WI38 (cell line): ENCODE data around the gene ARL15.

ENCODE experiments used
- H3K4me3 ChIP-seq: 2 replicates; pipeline ENCODE4 v1.5.1; 2011; ENCODE audit warnings: low read depth, mild to moderate bottlenecking, control low read depth, low read length
- TF ChIP-seq, protein P1 (sequence below): IDR thresholded peaks from 2 replicates; pipeline ENCODE4 v1.5.1; 2012; ENCODE audit warnings: low read depth, mild to moderate bottlenecking, control low read depth, low read length

The ARL15 gene

DNA sequence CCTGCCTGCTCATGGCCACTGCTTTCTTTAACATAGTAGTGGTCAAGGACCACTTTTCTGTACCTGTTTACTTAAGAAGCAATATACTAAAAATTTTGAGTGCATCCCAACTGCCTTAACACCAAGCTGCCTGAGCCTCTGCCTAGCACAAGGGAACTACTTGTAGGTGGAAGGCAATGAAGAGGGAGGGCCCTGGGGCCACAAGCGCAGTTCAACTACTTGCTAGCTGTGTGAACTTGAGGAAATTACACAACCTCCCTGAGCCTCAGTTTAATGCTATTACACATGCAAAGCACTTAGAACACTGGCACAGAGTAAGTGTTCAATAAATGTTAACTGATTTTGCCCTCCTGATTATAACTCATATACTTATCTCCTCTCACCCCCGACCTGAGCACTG, 6.3 kb downstream of the ARL15 start:
- TF ChIP-seq, protein P1, sequence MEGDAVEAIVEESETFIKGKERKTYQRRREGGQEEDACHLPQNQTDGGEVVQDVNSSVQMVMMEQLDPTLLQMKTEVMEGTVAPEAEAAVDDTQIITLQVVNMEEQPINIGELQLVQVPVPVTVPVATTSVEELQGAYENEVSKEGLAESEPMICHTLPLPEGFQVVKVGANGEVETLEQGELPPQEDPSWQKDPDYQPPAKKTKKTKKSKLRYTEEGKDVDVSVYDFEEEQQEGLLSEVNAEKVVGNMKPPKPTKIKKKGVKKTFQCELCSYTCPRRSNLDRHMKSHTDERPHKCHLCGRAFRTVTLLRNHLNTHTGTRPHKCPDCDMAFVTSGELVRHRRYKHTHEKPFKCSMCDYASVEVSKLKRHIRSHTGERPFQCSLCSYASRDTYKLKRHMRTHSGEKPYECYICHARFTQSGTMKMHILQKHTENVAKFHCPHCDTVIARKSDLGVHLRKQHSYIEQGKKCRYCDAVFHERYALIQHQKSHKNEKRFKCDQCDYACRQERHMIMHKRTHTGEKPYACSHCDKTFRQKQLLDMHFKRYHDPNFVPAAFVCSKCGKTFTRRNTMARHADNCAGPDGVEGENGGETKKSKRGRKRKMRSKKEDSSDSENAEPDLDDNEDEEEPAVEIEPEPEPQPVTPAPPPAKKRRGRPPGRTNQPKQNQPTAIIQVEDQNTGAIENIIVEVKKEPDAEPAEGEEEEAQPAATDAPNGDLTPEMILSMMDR, result no peak
- H3K4me3 ChIP-seq, result no peak overlapping the region

DNA sequence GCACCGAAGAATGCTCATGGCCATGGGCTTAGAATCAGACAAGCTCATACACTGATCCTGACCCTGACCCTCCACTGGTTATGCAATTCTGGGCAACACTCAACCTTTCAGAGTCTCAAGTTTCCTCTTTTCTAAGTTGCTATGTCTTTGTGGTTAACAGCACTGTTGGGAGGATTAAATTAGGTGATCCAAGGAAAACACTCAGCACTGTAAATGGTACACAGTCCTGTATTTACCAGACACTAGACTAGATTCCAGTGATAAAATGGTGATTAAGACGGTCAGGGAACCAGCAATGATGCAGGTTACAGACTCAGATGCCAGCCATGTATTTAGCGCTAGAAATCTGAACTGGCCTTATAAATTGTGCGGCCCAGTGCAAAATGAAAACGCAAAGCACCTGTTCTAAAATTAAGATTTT, 8.1 kb downstream of the ARL15 start:
- no peak overlapping the region for H3K4me3 ChIP-seq
- TF ChIP-seq, protein P1, result no peak

DNA sequence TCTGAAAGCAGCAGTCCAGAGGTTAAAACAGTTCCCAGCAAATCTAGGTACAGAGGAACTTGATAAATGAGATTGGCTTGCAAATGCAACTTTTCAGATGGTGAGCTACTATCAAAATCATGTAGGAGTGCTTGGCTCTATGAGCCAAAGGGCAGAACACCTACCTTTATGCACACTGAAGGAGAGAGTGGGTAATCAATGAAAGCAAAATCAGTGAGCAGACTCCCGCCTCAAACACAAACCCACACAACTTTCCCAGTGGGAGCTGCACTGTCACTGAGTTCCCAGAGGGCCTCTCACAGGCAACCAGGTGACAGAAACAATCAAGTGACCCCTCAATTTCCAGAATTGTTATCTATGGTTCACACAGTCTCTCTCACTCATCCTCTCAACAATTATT, 8.5 kb downstream of the ARL15 start:
- TF ChIP-seq, protein P1, result no peak

DNA sequence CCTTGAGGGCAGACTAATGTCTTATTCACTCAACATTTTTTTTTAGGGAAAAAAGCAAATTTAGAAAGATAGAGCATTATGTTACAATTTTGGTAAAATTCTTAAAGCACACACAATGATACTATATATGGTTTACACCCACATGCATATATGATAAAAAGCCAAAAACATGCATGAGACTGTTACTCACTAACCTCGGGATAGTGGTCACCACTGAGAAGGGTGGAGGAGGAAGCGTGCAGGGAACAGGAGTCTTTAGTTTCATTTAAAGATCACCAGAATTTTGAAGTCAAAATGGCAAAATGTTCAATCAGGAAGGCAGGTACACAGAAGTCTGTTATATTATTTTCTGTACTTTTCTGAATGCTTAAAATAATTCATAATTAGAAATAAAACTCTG, 9.2 kb downstream of the ARL15 start:
- TF ChIP-seq, protein P1, result no peak

More for the DNA sequence above, 8.5 kb downstream of the ARL15 start:
- H3K4me3 ChIP-seq, result no peak overlapping the region

DNA sequence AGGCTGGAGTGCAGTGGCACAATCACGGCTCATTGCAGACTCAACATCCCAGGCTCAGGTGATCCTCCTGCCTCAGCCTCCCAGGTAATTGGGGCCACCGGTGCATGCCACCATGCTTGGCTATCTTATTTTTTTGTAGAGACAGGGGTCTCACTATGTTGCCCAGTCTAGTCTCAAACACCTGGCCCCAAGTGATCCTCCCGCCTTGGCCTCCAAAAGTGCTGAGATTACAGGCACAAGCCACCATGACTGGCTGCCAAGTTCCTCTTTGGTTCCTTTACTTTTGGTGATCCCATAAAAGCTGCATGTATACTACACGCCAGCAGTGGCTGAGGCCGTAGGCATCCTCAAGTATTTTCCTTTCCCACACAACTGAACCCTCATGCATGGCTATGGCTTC, 11.4 kb downstream of the ARL15 start:
- TF ChIP-seq, protein P1, result no peak
- no peak overlapping the region for H3K4me3 ChIP-seq

More for the DNA sequence above, 9.2 kb downstream of the ARL15 start:
- no peak overlapping the region for H3K4me3 ChIP-seq

DNA sequence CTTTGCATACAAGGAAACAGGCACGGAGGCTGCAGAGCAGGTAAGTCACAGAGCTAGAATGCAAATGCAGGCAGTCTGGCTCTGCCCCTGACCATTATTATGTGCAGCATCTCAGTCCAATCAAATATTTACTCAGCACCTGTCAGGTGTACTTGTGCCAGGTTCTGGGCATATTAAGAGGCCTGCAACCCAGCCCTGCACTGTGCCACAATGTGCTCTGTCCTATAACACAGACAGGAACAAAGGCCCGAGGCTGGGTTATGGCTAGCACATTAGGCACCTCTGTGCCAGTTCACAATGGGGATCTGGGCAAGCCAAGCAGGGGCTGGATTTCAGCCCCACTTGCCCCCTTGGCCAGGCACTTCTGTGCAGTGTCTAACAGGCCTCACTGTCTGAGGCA, 14.0 kb downstream of the ARL15 start:
- H3K4me3 ChIP-seq, result no peak overlapping the region
- TF ChIP-seq, protein P1, result no peak

DNA sequence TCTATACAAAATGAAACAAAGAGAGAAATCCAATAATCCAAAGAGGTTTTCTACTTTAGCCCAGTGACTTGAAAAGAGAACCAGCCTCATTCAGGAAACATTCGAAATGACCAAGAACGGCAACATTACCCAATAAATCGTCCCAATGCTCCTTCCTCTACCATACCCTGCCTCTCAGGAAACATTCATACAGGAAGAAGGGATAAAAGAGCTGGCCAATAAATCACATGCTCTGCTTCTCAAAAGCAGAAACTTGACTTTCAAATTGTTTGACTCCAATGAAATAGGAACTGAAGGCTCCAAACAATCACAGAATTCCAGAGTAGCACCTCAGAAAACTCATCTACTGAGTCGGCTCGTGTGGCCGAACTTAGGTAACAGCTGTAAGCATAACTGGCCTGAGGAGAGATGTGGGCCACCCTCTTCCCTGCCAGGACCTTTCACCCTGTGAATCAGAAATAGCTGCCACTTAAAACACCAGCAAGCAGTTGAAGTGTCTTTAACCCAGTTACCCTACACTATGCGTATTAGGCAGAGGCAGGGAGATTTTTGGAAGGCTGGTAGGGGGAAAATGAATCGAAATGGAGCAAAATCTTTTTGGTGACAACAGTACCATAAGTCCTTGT, 14.6 kb downstream of the ARL15 start:
- no peak overlapping the region for H3K4me3 ChIP-seq

More for the DNA sequence above, 14.6 kb downstream of the ARL15 start:
- TF ChIP-seq, protein P1, result no peak
